Measurements from ENCODE around the gene ANK3.
A peak's percentile ranks its signal among the peaks of the same experiment; 100 is the strongest.

Gene ANK3

GRCh38 chr10:60417901-60418300, 28.2 kb upstream of the ANK3 start:
- Histone ChIP-seq H3K9me3 (ENCODE audit: insufficient read depth, low read depth, low read length) (no peaks in the 10 kb centered on the region), H3K27me3 (ENCODE audit: insufficient read depth, low read length) (no peaks in the 10 kb centered on the region), H3K79me2 (ENCODE audit: control insufficient read depth, insufficient read depth, low read length, poor library complexity) (no peaks in the 10 kb centered on the region), H2AFZ (ENCODE audit: insufficient read depth, low read length, poor library complexity) (no peak overlapping the region), H3K4me3 (ENCODE audit: low read depth, low read length) (no peak overlapping the region), H3K18ac (ENCODE audit: low read length) (no peak overlapping the region), H3K9ac (ENCODE audit: low read length) (no peak overlapping the region), H2AK5ac (ENCODE audit: low read length) (no peak overlapping the region), H2BK5ac (ENCODE audit: low read depth, low read length, poor library complexity) (peak overlapping the region; percentile 16), H3K27ac (ENCODE audit: low read depth, low read length) (peak overlapping the region; percentile 48), H3K23ac (ENCODE audit: low read length) (no peak overlapping the region), H3K14ac (ENCODE audit: low read length) (no peak overlapping the region), H4K8ac (ENCODE audit: low read depth, low read length) (no peak overlapping the region), H4K91ac (ENCODE audit: low read depth, low read length) (peak overlapping the region; percentile 13), H3K4ac (ENCODE audit: low read depth, low read length) (no peak overlapping the region), H3K36me3 (ENCODE audit: control insufficient read depth in 1 of 2, insufficient read depth in 2 of 2, low read length in 2 of 2) (no peaks in the 10 kb centered on the region), H2BK12ac (ENCODE audit: low read length) (peak overlapping the region; percentile 19), H2BK120ac (ENCODE audit: insufficient read depth, low read length, poor library complexity) (no peak overlapping the region), H3K4me1 (ENCODE audit: control insufficient read depth in 1 of 2, insufficient read depth in 2 of 2, low read length in 2 of 2) (peaks cover 6 to 11% of the 10 kb centered on the region in 2 experiments), H4K12ac (ENCODE audit: low read depth, low read length) (no peak overlapping the region), H3K79me1 (ENCODE audit: low read length) (peaks cover 10% of the 10 kb centered on the region), H3K4me2 (ENCODE audit: low read length) (no peak overlapping the region)
- no CpG with 5 or more reads among the region's 1 CpG for whole genome bisulfite sequencing (ENCODE audit: extremely low coverage, insufficient coverage, insufficient read length)
- peak; percentile 39 to 84 for DNase-seq

- Histone ChIP-seq H3K36me3 (ENCODE audit: control insufficient read depth in 1 of 2, insufficient read depth in 2 of 2, low read length in 2 of 2) (no peaks in the 10 kb centered on the region), H4K8ac (ENCODE audit: low read depth, low read length) (no peak overlapping the region), H3K4ac (ENCODE audit: low read depth, low read length) (no peak overlapping the region), H3K23ac (ENCODE audit: low read length) (no peak overlapping the region), H4K12ac (ENCODE audit: low read depth, low read length) (no peak overlapping the region), H3K27ac (ENCODE audit: low read depth, low read length) (peak overlapping the region; percentile 87), H2AFZ (ENCODE audit: insufficient read depth, low read length, poor library complexity) (no peak overlapping the region), H2AK5ac (ENCODE audit: low read length) (no peak overlapping the region), H3K27me3 (ENCODE audit: insufficient read depth, low read length) (no peaks in the 10 kb centered on the region), H3K14ac (ENCODE audit: low read length) (no peak overlapping the region), H3K79me2 (ENCODE audit: control insufficient read depth, insufficient read depth, low read length, poor library complexity) (no peaks in the 10 kb centered on the region), H2BK120ac (ENCODE audit: insufficient read depth, low read length, poor library complexity) (no peak overlapping the region), H3K18ac (ENCODE audit: low read length) (no peak overlapping the region), H3K79me1 (ENCODE audit: low read length) (peaks cover 10% of the 10 kb centered on the region), H2BK5ac (ENCODE audit: low read depth, low read length, poor library complexity) (no peak overlapping the region), H2BK12ac (ENCODE audit: low read length) (no peak overlapping the region), H4K91ac (ENCODE audit: low read depth, low read length) (no peak overlapping the region), H3K4me3 (ENCODE audit: low read depth, low read length) (no peak overlapping the region), H3K4me2 (ENCODE audit: low read length) (no peak overlapping the region), H3K9ac (ENCODE audit: low read length) (no peak overlapping the region), H3K4me1 (ENCODE audit: control insufficient read depth in 1 of 2, insufficient read depth in 2 of 2, low read length in 2 of 2) (peaks cover 6 to 11% of the 10 kb centered on the region in 2 experiments), H3K9me3 (ENCODE audit: insufficient read depth, low read depth, low read length) (no peaks in the 10 kb centered on the region)
- DNase-seq, result no peak
- WGBS (ENCODE audit: extremely low coverage, insufficient coverage, insufficient read length), result no CpG with 5 or more reads among the region's 2 CpGs
Measured at GRCh38 chr10:60417024-60417423, 27.3 kb upstream of the ANK3 start.

- Histone ChIP-seq H3K79me2 (ENCODE audit: control insufficient read depth, insufficient read depth, low read length, poor library complexity) (no peaks in the 10 kb centered on the region), H3K9me3 (ENCODE audit: insufficient read depth, low read depth, low read length) (no peaks in the 10 kb centered on the region), H3K4me3 (ENCODE audit: low read depth, low read length) (no peak overlapping the region), H3K4me2 (ENCODE audit: low read length) (peak overlapping the region; percentile 19), H2BK12ac (ENCODE audit: low read length) (no peak overlapping the region), H2BK5ac (ENCODE audit: low read depth, low read length, poor library complexity) (no peak overlapping the region), H3K23ac (ENCODE audit: low read length) (no peak overlapping the region), H3K9ac (ENCODE audit: low read length) (no peak overlapping the region), H2AK5ac (ENCODE audit: low read length) (no peak overlapping the region), H2BK120ac (ENCODE audit: insufficient read depth, low read length, poor library complexity) (no peak overlapping the region), H3K18ac (ENCODE audit: low read length) (no peak overlapping the region), H4K8ac (ENCODE audit: low read depth, low read length) (no peak overlapping the region), H3K36me3 (ENCODE audit: control insufficient read depth in 1 of 2, insufficient read depth in 2 of 2, low read length in 2 of 2) (no peaks in the 10 kb centered on the region), H4K12ac (ENCODE audit: low read depth, low read length) (no peak overlapping the region), H3K4me1 (ENCODE audit: control insufficient read depth in 1 of 2, insufficient read depth in 2 of 2, low read length in 2 of 2) (peaks cover 6 to 11% of the 10 kb centered on the region in 2 experiments), H3K27me3 (ENCODE audit: insufficient read depth, low read length) (no peaks in the 10 kb centered on the region), H3K14ac (ENCODE audit: low read length) (no peak overlapping the region), H3K4ac (ENCODE audit: low read depth, low read length) (no peak overlapping the region), H3K79me1 (ENCODE audit: low read length) (peaks cover 10% of the 10 kb centered on the region), H3K27ac (ENCODE audit: low read depth, low read length) (peak overlapping the region; percentile 78), H2AFZ (ENCODE audit: insufficient read depth, low read length, poor library complexity) (no peak overlapping the region), H4K91ac (ENCODE audit: low read depth, low read length) (peak overlapping the region; percentile 45)
- WGBS (ENCODE audit: extremely low coverage, insufficient coverage, insufficient read length), result no CpG with 5 or more reads among the region's 12 CpGs
- peak; percentile 99 for DNase-seq
Measured at GRCh38 chr10:60414877-60415585, 25.4 kb upstream of the ANK3 start.

GRCh38 chr10:60414111-60414510, 24.4 kb upstream of the ANK3 start:
- no peak overlapping the region for H3K14ac ChIP-seq (ENCODE audit: low read length)
- H3K79me2 ChIP-seq (ENCODE audit: control insufficient read depth, insufficient read depth, low read length, poor library complexity), result no peaks in the 10 kb centered on the region
- H3K9me3 ChIP-seq (ENCODE audit: insufficient read depth, low read depth, low read length), result no peaks in the 10 kb centered on the region
- H2AFZ ChIP-seq (ENCODE audit: insufficient read depth, low read length, poor library complexity), result no peak overlapping the region
- H3K9ac ChIP-seq (ENCODE audit: low read length), result no peak overlapping the region
- no peak for DNase-seq
- no peak overlapping the region for H4K8ac ChIP-seq (ENCODE audit: low read depth, low read length)
- no peaks in the 10 kb centered on the region for H3K27me3 ChIP-seq (ENCODE audit: insufficient read depth, low read length)
- no peak overlapping the region for H3K4me2 ChIP-seq (ENCODE audit: low read length)
- H3K18ac ChIP-seq (ENCODE audit: low read length), result no peak overlapping the region
- peaks cover 10% of the 10 kb centered on the region for H3K79me1 ChIP-seq (ENCODE audit: low read length)
- no peak overlapping the region for H3K4me3 ChIP-seq (ENCODE audit: low read depth, low read length)
- no peaks in the 10 kb centered on the region for H3K36me3 ChIP-seq (ENCODE audit: control insufficient read depth in 1 of 2, insufficient read depth in 2 of 2, low read length in 2 of 2)
- peak overlapping the region; percentile 84 for H4K91ac ChIP-seq (ENCODE audit: low read depth, low read length)
- H4K12ac ChIP-seq (ENCODE audit: low read depth, low read length), result no peak overlapping the region
- no CpG with 5 or more reads among the region's 2 CpGs for WGBS (ENCODE audit: extremely low coverage, insufficient coverage, insufficient read length)
- H3K23ac ChIP-seq (ENCODE audit: low read length), result no peak overlapping the region
- peak overlapping the region; percentile 79 for H2BK120ac ChIP-seq (ENCODE audit: insufficient read depth, low read length, poor library complexity)
- peak overlapping the region; percentile 68 for H3K27ac ChIP-seq (ENCODE audit: low read depth, low read length)
- no peak overlapping the region for H3K4ac ChIP-seq (ENCODE audit: low read depth, low read length)
- H2BK5ac ChIP-seq (ENCODE audit: low read depth, low read length, poor library complexity), result no peak overlapping the region
- H2AK5ac ChIP-seq (ENCODE audit: low read length), result no peak overlapping the region
- H2BK12ac ChIP-seq (ENCODE audit: low read length), result peak overlapping the region; percentile 94
- peaks cover 6 to 11% of the 10 kb centered on the region in 2 experiments for H3K4me1 ChIP-seq (ENCODE audit: control insufficient read depth in 1 of 2, insufficient read depth in 2 of 2, low read length in 2 of 2)

All from trophoblast cell (in vitro differentiated cells and primary cell).